CD4-positive, alpha-beta memory T cell (primary cell): Measurements from ENCODE around the gene CEBPZ. TPM values are rescaled to one million over a fixed set of nuclear protein-coding genes. Genes with fewer than 3 reads are reported as not detected.

Experiments used
- CTCF ChIA-PET: fragments of 350-600 bp; sonication (Branson Sonifier 250); formaldehyde crosslinking; loops from one replicate; lab custom pipeline; 2021; ENCODE audit warnings: inconsistent platforms; ENCODE audit not compliant: partially characterized antibody; lab: Charles Lee
- POLR2A ChIA-PET: fragments of 350-600 bp; sonication (Branson Sonifier 250); formaldehyde crosslinking; loops from one replicate; lab custom pipeline; 2021; ENCODE audit not compliant: partially characterized antibody; lab: Charles Lee
- DNase-seq, 5 donors: peaks; one replicate each; pipeline versions ENCODE4 v3.0.0 to v3.0.0-alpha.2; 2020 to 2022; ENCODE audit warnings: mixed read lengths in 1 of 5
- H3K27ac ChIP-seq: one replicate; pipeline ENCODE4 v1.7.0; 2013; ENCODE audit warnings: low read depth, low read length
- H3K27me3 ChIP-seq: 2 replicates; pipeline ENCODE4 v1.7.0; 2013; ENCODE audit warnings: mild to moderate bottlenecking, low read length, moderate library complexity; ENCODE audit not compliant: insufficient read depth
- H3K36me3 ChIP-seq: 2 replicates; pipeline ENCODE4 v1.7.0; 2013; ENCODE audit warnings: mild to moderate bottlenecking, low read length, moderate library complexity; ENCODE audit not compliant: insufficient read depth
- H3K4me1 ChIP-seq: 2 replicates; pipeline ENCODE4 v1.7.0; 2013; ENCODE audit warnings: mild to moderate bottlenecking, low read length, moderate library complexity; ENCODE audit not compliant: insufficient read depth
- H3K4me3 ChIP-seq, 2 donors: one replicate each; pipeline ENCODE4 v1.7.0; 2013; ENCODE audit warnings: low read length in 2 of 2, mild to moderate bottlenecking in 1 of 2
- H3K9me3 ChIP-seq, 2 donors: one replicate each; pipeline ENCODE4 v1.7.0; 2013; ENCODE audit warnings: low read length in 2 of 2, control low read depth in 1 of 2; ENCODE audit not compliant: control insufficient read depth in 1 of 2
- H3K27ac Mint-ChIP-seq, 7 donors: one replicate each; pipeline ENCODE4 v1.8.0; 2020 to 2021; ENCODE audit warnings: mixed read lengths in 7 of 7, mild to moderate bottlenecking in 6 of 7, inconsistent platforms in 3 of 7, moderate library complexity in 3 of 7
- H3K27me3 Mint-ChIP-seq, 2 donors: one replicate each; pipeline ENCODE4 v1.8.0; 2020 to 2021; ENCODE audit warnings: mixed read lengths in 2 of 2
- H3K36me3 Mint-ChIP-seq, 2 donors: one replicate each; pipeline ENCODE4 v1.8.0; 2020 to 2021; ENCODE audit warnings: mixed read lengths in 2 of 2, inconsistent platforms in 1 of 2, mild to moderate bottlenecking in 1 of 2
- H3K4me1 Mint-ChIP-seq, 4 donors: one replicate each; pipeline ENCODE4 v1.8.0; 2020 to 2021; ENCODE audit warnings: mixed read lengths in 4 of 4, mild to moderate bottlenecking in 1 of 4
- H3K4me3 Mint-ChIP-seq, 8 donors: one replicate each; pipeline ENCODE4 v1.8.0; 2020 to 2021; ENCODE audit warnings: mixed read lengths in 8 of 8, mild to moderate bottlenecking in 7 of 8, moderate library complexity in 6 of 8, inconsistent platforms in 3 of 8
- H3K9me3 Mint-ChIP-seq, 8 donors: one replicate each; pipeline ENCODE4 v1.8.0; 2020 to 2021; ENCODE audit warnings: mixed read lengths in 8 of 8, mild to moderate bottlenecking in 5 of 8, inconsistent platforms in 3 of 8, moderate library complexity in 1 of 8
- intact Hi-C: fragments of 100-400 bp; cut with micrococcal nuclease; formaldehyde crosslinking; loops from one replicate; pipeline ENCODE4 v1.15.1; 2023
- polyA plus RNA-seq, 2 donors: library from polyadenylated mRNA; unstranded; fragments of 300-500 nt; fragmentation: Illumina TruSeq; gene quantifications; one replicate each; pipeline ENCODE4 v1.2.3, GENCODE V29; 2021
- total RNA-seq, 2 experiments: library from RNA; stranded (reverse); gene quantifications; one replicate each; pipeline ENCODE4 v1.2.3, GENCODE V29; 2021

Gene CEBPZ
- total RNA-seq (10 to 100 TPM; 68.5 to 70.9 TPM), polyA plus RNA-seq (10 to 100 TPM; 28.3 to 43.5 TPM)

GRCh38 chr2:37231241-37232130, at the start of gene CEBPZ, which contains the start of gene NDUFAF7:
TSS of gene CEBPZ (minus strand) at chr2:37231596. CDS start at chr2:37231567, 29 bp downstream.
TSS of gene NDUFAF7 (plus strand) at chr2:37231658. CDS start at chr2:37231706, 48 bp downstream.
- H3K27ac ChIP-seq: peak within 1 kb of the TSS; percentile 86
- H3K4me1 Mint-ChIP-seq: peaks cover 22 to 41% (median 32%) of the 10 kb centered on the region in 4 donors
- no peak within 1 kb of the TSS for H3K27ac Mint-ChIP-seq
- H3K27me3 ChIP-seq: no peaks in the 10 kb centered on the region
- POLR2A ChIA-PET: interaction anchor here (0.5 to 2.5 kb wide), 20 partner anchors 9 to 1627 kb away, joined by 3 to 22 read pairs (median 4); partner anchors contain the start of genes CEBPZOS, EIF2AK2, GPATCH11 and HEATR5B
- H3K36me3 Mint-ChIP-seq: peaks cover 28 to 39% of the 10 kb centered on the region in 2 donors
- no peaks in the 10 kb centered on the region for H3K9me3 ChIP-seq
- intact Hi-C loops: loop anchor here (1.0 to 2.0 kb wide), 5 partner anchors 35 to 265 kb away; partner anchors contain the start of genes CEBPZOS, EIF2AK2 and STRN
- no peaks in the 10 kb centered on the region for H3K27me3 Mint-ChIP-seq
- CTCF ChIA-PET: interaction anchor here (0.7 to 1.4 kb wide), 6 partner anchors 12 to 646 kb away, joined by 3 to 5 read pairs (median 3); partner anchors contain the start of genes GPATCH11 and HEATR5B
- peaks cover 17% of the 10 kb centered on the region for H3K36me3 ChIP-seq
- peak within 1 kb of the TSS; percentile 94 to 98 for H3K4me3 ChIP-seq
- DNase-seq: peak; percentile 85 to 94 (median 88)
- no peak within 1 kb of the TSS for H3K4me3 Mint-ChIP-seq
- H3K9me3 Mint-ChIP-seq: no peaks in the 10 kb centered on the region
- H3K4me1 ChIP-seq: peaks cover 46% of the 10 kb centered on the region

GRCh38 chr2:37276291-37276690, 44.9 kb upstream of the CEBPZ start:
- Mint-ChIP-seq H3K4me3 (no peak overlapping the region), H3K27me3 (no peaks in the 10 kb centered on the region), H3K9me3 (no peaks in the 10 kb centered on the region), H3K27ac (no peak overlapping the region), H3K4me1 (peaks cover 0 to 2% (median 0%) of the 10 kb centered on the region in 4 donors), H3K36me3 (peaks cover 18 to 48% of the 10 kb centered on the region in 2 donors)
- H3K27me3 ChIP-seq: no peaks in the 10 kb centered on the region
- CTCF ChIA-PET: no interaction called here
- H3K36me3 ChIP-seq: peaks cover 8% of the 10 kb centered on the region
- H3K9me3 ChIP-seq: no peaks in the 10 kb centered on the region
- POLR2A ChIA-PET: no interaction called here
- DNase-seq: no peak
- intact Hi-C loops: no loop called here
- H3K4me1 ChIP-seq: no peaks in the 10 kb centered on the region
- no peak overlapping the region for H3K4me3 ChIP-seq
- H3K27ac ChIP-seq: no peak overlapping the region

- Mint-ChIP-seq H3K4me1 (peaks cover 0 to 3% (median 0%) of the 10 kb centered on the region in 4 donors), H3K4me3 (no peak overlapping the region), H3K27ac (no peak overlapping the region), H3K9me3 (no peaks in the 10 kb centered on the region), H3K36me3 (peaks cover 21 to 52% of the 10 kb centered on the region in 2 donors), H3K27me3 (no peaks in the 10 kb centered on the region)
- no peaks in the 10 kb centered on the region for H3K9me3 ChIP-seq
- no peak for DNase-seq
- ChIA-PET CTCF (interaction anchor here (0.6 kb wide), 1 partner anchor 559 kb away, joined by 3 read pairs; no protein-coding TSS in a partner anchor), POLR2A (no interaction called here)
- H3K27me3 ChIP-seq: no peaks in the 10 kb centered on the region
- H3K4me3 ChIP-seq: no peak overlapping the region
- intact Hi-C loops: no loop called here
- no peak overlapping the region for H3K27ac ChIP-seq
- H3K36me3 ChIP-seq: peaks cover 8% of the 10 kb centered on the region
- H3K4me1 ChIP-seq: no peaks in the 10 kb centered on the region
Measured at GRCh38 chr2:37274359-37274965, 43.1 kb upstream of the CEBPZ start.

GRCh38 chr2:37271376-37272067, 40.1 kb upstream of the CEBPZ start:
- Histone ChIP-seq H3K36me3 (peaks cover 8% of the 10 kb centered on the region), H3K4me1 (no peaks in the 10 kb centered on the region), H3K27me3 (no peaks in the 10 kb centered on the region), H3K27ac (no peak overlapping the region), H3K9me3 (no peaks in the 10 kb centered on the region), H3K4me3 (no peak overlapping the region)
- intact Hi-C loops: no loop called here
- Mint-ChIP-seq H3K36me3 (peaks cover 37 to 65% of the 10 kb centered on the region in 2 donors), H3K27me3 (no peaks in the 10 kb centered on the region), H3K27ac (peak overlapping the region in 2 of 7 donors; percentile 8 to 59), H3K9me3 (no peaks in the 10 kb centered on the region), H3K4me3 (no peak overlapping the region), H3K4me1 (peaks cover 0 to 3% (median 1%) of the 10 kb centered on the region in 4 donors)
- DNase-seq: no peak
- ChIA-PET CTCF (no interaction called here), POLR2A (interaction anchor here (0.5 to 0.7 kb wide), 2 partner anchors 29 to 51 kb away, joined by 3 to 4 read pairs; no protein-coding TSS in a partner anchor)

- H3K27me3 ChIP-seq: no peaks in the 10 kb centered on the region
- no peaks in the 10 kb centered on the region for H3K4me1 ChIP-seq
- H3K27ac ChIP-seq: no peak overlapping the region
- Mint-ChIP-seq H3K36me3 (peaks cover 27 to 55% of the 10 kb centered on the region in 2 donors), H3K9me3 (no peaks in the 10 kb centered on the region), H3K27ac (peak overlapping the region in 3 of 7 donors; percentile 33 to 62 (median 39)), H3K4me3 (no peak overlapping the region), H3K4me1 (peaks cover 0 to 8% (median 2%) of the 10 kb centered on the region in 4 donors), H3K27me3 (no peaks in the 10 kb centered on the region)
- no peak overlapping the region for H3K4me3 ChIP-seq
- ChIA-PET CTCF (no interaction called here), POLR2A (no interaction called here)
- no peaks in the 10 kb centered on the region for H3K9me3 ChIP-seq
- DNase-seq: no peak
- intact Hi-C loops: no loop called here
- peaks cover 6% of the 10 kb centered on the region for H3K36me3 ChIP-seq
Measured at GRCh38 chr2:37268111-37268510, 36.7 kb upstream of the CEBPZ start.

GRCh38 chr2:37267685-37268084, 36.3 kb upstream of the CEBPZ start:
- H3K27me3 ChIP-seq: no peaks in the 10 kb centered on the region
- CTCF ChIA-PET: no interaction called here
- H3K4me3 ChIP-seq: no peak overlapping the region
- H3K4me1 ChIP-seq: no peaks in the 10 kb centered on the region
- Mint-ChIP-seq H3K4me1 (peaks cover 0 to 8% (median 2%) of the 10 kb centered on the region in 4 donors), H3K27me3 (no peaks in the 10 kb centered on the region), H3K27ac (no peak overlapping the region), H3K36me3 (peaks cover 26 to 55% of the 10 kb centered on the region in 2 donors), H3K4me3 (no peak overlapping the region), H3K9me3 (no peaks in the 10 kb centered on the region)
- no peak overlapping the region for H3K27ac ChIP-seq
- POLR2A ChIA-PET: no interaction called here
- H3K9me3 ChIP-seq: no peaks in the 10 kb centered on the region
- H3K36me3 ChIP-seq: peaks cover 6% of the 10 kb centered on the region
- intact Hi-C loops: no loop called here
- no peak for DNase-seq
